Astrocyte (in vitro differentiated cells and primary cell): ENCODE measurements around the gene NFIA.

Experiments
- EZH2 ChIP-seq: IDR thresholded peaks from 2 replicates; pipeline ENCODE4 v1.6.1; 2012; ENCODE audit warnings: mild to moderate bottlenecking, low read length, inconsistent platforms; ENCODE audit not compliant: insufficient read depth
- TF ChIP-seq, protein P1 (sequence below): IDR thresholded peaks from 2 replicates; pipeline ENCODE4 v1.5.1; 2011; ENCODE audit warnings: low read depth, mild to moderate bottlenecking, inconsistent platforms, low read length, moderate library complexity; ENCODE audit not compliant: insufficient read depth

DNA sequence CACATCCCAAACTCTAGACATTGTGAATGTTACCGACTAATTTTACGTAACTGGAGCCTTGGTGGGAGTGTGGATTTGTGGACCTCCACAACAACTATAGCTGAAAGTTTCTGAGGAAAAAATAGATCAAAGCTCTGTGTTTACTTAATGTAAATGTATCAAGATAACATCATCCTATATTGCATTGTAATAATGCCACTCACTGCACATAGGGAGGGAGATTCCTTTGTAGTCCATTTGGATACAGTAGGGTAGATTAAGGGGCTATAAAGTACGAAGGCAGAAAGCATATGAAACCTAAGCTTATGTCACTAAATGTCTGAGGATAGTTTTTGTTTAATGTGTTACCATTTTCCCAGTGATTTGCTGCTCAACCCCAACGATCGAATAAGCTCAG is 369.2 kb downstream of the NFIA start:
- TF ChIP-seq, protein P1, sequence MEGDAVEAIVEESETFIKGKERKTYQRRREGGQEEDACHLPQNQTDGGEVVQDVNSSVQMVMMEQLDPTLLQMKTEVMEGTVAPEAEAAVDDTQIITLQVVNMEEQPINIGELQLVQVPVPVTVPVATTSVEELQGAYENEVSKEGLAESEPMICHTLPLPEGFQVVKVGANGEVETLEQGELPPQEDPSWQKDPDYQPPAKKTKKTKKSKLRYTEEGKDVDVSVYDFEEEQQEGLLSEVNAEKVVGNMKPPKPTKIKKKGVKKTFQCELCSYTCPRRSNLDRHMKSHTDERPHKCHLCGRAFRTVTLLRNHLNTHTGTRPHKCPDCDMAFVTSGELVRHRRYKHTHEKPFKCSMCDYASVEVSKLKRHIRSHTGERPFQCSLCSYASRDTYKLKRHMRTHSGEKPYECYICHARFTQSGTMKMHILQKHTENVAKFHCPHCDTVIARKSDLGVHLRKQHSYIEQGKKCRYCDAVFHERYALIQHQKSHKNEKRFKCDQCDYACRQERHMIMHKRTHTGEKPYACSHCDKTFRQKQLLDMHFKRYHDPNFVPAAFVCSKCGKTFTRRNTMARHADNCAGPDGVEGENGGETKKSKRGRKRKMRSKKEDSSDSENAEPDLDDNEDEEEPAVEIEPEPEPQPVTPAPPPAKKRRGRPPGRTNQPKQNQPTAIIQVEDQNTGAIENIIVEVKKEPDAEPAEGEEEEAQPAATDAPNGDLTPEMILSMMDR: no peak
- TF ChIP-seq EZH2: no peak
